ENCODE measurements around the gene EEFSEC. TPM values are rescaled to one million over a fixed set of nuclear protein-coding genes. Genes with fewer than 3 reads are reported as not detected.

EEFSEC gene
- total RNA-seq, 3 donors from 2014 or later = 13.9 to 28.2 (median 19.8) TPM

DNA sequence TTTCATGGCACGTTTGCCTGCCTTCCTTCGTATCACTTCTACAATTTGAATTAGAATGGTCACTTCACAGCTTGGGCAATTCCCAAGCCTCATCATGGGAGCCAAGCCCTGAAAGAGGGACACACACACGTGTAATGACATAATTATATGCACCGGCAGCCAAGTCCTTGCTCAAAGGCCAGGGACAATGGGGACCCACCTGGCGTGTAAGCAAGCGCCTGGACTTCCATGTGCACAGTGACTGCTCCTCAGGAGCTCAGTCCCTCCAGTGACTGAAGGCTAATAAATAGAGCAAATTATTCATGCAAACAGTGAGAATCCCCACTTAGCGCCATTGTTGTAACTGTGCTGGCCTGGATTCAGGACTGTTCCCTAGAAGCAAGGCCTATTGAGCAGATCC, 198.3 kb downstream of the EEFSEC start:
- no peaks in the 10 kb centered on the region for H3K36me3 ChIP-seq
- H3K27me3 ChIP-seq = no peaks in the 10 kb centered on the region
- TF ChIP-seq POLR2AphosphoS5 (IDR thresholded peaks at IDR 0.05) (no peak), POLR2A (IDR thresholded peaks at IDR 0.05) (no peak)
- TF ChIP-seq, protein P1, sequence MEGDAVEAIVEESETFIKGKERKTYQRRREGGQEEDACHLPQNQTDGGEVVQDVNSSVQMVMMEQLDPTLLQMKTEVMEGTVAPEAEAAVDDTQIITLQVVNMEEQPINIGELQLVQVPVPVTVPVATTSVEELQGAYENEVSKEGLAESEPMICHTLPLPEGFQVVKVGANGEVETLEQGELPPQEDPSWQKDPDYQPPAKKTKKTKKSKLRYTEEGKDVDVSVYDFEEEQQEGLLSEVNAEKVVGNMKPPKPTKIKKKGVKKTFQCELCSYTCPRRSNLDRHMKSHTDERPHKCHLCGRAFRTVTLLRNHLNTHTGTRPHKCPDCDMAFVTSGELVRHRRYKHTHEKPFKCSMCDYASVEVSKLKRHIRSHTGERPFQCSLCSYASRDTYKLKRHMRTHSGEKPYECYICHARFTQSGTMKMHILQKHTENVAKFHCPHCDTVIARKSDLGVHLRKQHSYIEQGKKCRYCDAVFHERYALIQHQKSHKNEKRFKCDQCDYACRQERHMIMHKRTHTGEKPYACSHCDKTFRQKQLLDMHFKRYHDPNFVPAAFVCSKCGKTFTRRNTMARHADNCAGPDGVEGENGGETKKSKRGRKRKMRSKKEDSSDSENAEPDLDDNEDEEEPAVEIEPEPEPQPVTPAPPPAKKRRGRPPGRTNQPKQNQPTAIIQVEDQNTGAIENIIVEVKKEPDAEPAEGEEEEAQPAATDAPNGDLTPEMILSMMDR (IDR thresholded peaks at IDR 0.05) = no peak
- intact Hi-C loops (cut with DNase I; ENCODE audit: low total_unique reads) = no loop called here
- no peak overlapping the region for H3K27ac ChIP-seq
- no peak for DNase-seq (ENCODE audit: low spot score in 2 of 2)
- H3K4me3 ChIP-seq = no peak overlapping the region
- H3K4me1 ChIP-seq = no peaks in the 10 kb centered on the region
- no peaks in the 10 kb centered on the region for H3K9me3 ChIP-seq

DNA sequence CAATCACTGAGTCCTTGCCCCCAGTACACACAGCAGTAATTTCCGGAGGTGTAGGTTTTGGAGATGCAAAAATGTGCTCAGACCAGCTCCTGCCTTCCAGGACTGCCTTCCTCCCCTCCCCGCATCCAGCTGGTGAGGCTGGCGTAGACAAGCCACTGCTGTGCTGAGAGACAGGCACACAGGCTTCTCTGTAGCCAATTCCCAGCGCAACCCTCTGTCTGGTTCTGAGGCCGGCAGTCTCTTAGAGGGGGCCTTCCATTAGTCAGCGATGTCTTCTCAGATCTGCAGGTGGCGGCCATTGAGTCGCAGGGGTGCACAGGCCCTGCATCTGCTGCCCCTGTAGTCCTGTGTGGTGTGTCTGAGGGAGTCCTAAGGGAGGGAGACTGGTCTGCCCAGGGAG, 199.0 kb downstream of the EEFSEC start:
- intact Hi-C loops (cut with DNase I; ENCODE audit: low total_unique reads) = no loop called here
- H3K27ac ChIP-seq = no peak overlapping the region
- H3K27me3 ChIP-seq = no peaks in the 10 kb centered on the region
- TF ChIP-seq POLR2A (IDR thresholded peaks at IDR 0.05) (no peak), POLR2AphosphoS5 (IDR thresholded peaks at IDR 0.05) (no peak)
- TF ChIP-seq, protein P1 (IDR thresholded peaks at IDR 0.05) = no peak
- DNase-seq (ENCODE audit: low spot score in 2 of 2) = no peak
- H3K4me1 ChIP-seq = no peaks in the 10 kb centered on the region
- no peaks in the 10 kb centered on the region for H3K9me3 ChIP-seq
- no peak overlapping the region for H3K4me3 ChIP-seq
- no peaks in the 10 kb centered on the region for H3K36me3 ChIP-seq

DNA sequence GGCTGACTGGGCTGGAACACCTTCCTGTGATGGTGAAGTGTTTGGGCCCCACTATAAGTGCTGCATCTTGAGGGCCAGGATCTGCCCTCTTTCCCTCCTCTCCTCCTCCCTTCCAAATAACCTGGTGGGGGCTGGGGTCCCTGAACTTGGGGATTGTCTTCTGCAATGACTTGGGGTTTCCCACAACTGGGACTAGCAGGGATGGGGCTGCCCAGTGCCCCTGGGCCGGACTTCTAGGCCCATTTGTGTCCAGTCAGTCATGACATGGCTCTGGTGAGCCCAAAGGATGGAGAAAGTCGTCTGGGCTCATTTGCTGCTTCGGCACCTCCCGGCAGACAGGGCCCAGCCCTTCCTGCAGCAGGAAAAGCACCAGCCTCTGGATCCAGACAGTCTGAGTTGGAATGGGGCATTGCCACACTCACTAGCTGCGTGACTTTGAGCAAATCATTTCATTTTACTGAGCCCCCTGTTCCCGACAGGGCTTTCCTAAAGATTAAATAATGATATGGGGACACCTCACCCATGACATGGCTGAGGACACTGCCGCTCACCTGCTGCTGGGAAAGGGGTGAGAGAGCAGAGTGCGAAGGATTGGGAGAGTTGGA, 200.2 kb downstream of the EEFSEC start:
- intact Hi-C loops (cut with DNase I; ENCODE audit: low total_unique reads) = no loop called here
- H3K27me3 ChIP-seq = no peaks in the 10 kb centered on the region
- DNase-seq (ENCODE audit: low spot score in 2 of 2) = no peak

DNA sequence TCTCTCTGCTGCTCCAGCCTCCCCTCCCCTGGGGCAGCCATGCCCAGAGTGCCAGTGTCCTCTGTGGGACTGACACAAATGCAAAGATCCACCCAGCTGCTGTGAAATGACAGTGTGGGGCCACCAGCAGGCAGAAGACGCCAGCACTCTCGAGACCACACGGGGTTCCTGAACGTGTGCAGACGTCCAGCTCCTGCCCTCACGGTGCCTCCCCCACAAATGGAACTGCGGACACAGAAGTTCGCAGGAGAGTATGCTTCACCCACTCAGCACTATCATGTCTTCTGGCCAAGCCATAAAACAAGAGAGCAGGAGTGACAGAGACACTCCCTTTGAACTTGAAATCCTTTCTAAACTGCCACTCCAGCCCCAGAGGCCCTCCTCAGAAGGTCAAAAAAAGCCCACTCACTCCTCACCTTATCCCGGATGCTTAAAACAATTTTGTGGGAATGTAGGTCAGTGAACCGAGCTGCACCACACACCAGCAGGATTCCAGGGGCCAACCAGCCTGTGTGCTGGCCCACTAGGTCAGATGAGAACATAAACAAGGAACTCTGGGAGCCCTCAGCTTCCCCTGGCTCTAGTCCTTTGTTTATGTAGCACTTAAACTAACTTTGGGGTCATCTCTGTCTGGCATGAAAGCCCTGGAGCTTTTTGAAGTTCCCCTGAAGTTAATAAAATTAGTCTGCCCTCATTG, 200.9 kb downstream of the EEFSEC start:
- Histone ChIP-seq H3K27me3 (no peaks in the 10 kb centered on the region), H3K36me3 (no peaks in the 10 kb centered on the region), H3K4me1 (no peaks in the 10 kb centered on the region), H3K9me3 (no peaks in the 10 kb centered on the region), H3K4me3 (no peak overlapping the region), H3K27ac (no peak overlapping the region)
- DNase-seq (ENCODE audit: low spot score in 2 of 2) = no peak
- TF ChIP-seq, protein P1 (IDR thresholded peaks at IDR 0.05) = no peak
- TF ChIP-seq POLR2A (IDR thresholded peaks at IDR 0.05) (no peak), POLR2AphosphoS5 (IDR thresholded peaks at IDR 0.05) (no peak)
- intact Hi-C loops (cut with DNase I; ENCODE audit: low total_unique reads) = no loop called here

More for the DNA sequence above, 200.2 kb downstream of the EEFSEC start:
- Histone ChIP-seq H3K9me3 (no peaks in the 10 kb centered on the region), H3K27ac (no peak overlapping the region), H3K36me3 (no peaks in the 10 kb centered on the region), H3K4me3 (no peak overlapping the region), H3K4me1 (no peaks in the 10 kb centered on the region)
- TF ChIP-seq, protein P1 (IDR thresholded peaks at IDR 0.05) = no peak
- no peak for TF ChIP-seq POLR2A (IDR thresholded peaks at IDR 0.05)

DNA sequence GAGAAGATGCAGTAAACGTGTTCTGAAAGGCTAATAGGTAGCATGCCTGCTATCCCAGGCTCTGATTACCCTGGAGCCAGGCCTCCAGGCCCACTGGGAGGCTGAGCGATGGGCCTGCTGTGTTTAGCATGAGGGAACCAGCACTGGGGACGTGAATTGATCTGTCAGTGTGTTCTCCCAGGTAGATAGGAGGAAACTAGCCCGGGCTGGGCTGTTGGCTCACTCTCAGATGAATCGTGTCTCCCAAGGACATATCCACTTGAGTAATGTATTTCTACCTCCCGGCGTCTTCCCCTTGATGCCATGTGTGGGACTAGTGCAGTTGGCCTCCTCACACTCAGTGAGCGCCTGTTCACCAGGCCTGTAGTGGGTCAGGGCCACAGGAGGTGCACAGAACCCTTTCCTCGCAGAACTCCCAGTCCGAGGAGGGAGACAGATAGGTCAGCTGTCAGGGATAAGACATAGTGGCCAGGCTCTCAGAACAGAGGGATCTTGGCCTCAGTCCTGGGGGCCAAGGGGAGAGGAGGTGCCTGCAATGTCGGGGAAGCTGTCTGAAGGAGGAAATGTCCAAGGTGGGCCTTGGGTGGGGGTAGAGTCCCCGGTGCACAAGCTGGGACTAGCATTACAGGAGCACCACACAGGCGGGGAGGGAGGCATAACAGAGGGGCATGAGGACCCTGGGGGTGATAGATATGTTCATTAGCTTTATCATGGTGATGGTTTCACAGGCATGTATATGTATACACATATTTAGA, 201.7 kb downstream of the EEFSEC start:
- no peaks in the 10 kb centered on the region for H3K27me3 ChIP-seq
- no peaks in the 10 kb centered on the region for H3K9me3 ChIP-seq
- H3K4me1 ChIP-seq = no peaks in the 10 kb centered on the region
- H3K27ac ChIP-seq = no peak overlapping the region
- no peak overlapping the region for H3K4me3 ChIP-seq
- intact Hi-C loops (cut with DNase I; ENCODE audit: low total_unique reads) = no loop called here
- TF ChIP-seq POLR2A (IDR thresholded peaks at IDR 0.05) (no peak), POLR2AphosphoS5 (IDR thresholded peaks at IDR 0.05) (no peak)
- TF ChIP-seq, protein P1 (IDR thresholded peaks at IDR 0.05) = no peak
- DNase-seq (ENCODE audit: low spot score in 2 of 2) = no peak
- no peaks in the 10 kb centered on the region for H3K36me3 ChIP-seq

Measured in breast epithelium (tissue), 4 donors.